SW480 (cell line): Measurements from ENCODE around the gene MICAL3.
A peak's percentile ranks its signal among the peaks of the same experiment; 100 is the strongest.

Experiments
- DNase-seq: peaks from one replicate; pipeline ENCODE4 v3.0.0-alpha.2; 2016; ENCODE audit warnings: low spot score

MICAL3 gene

GRCh38 chr22:17838180-17838865 lies 186.0 kb downstream of the MICAL3 start:
- no peak for DNase-seq

- DNase-seq = no peak
Observed at GRCh38 chr22:17836992-17837742, 187.2 kb downstream of the MICAL3 start.

- no peak for DNase-seq
Observed at GRCh38 chr22:17835256-17835655, 189.1 kb downstream of the MICAL3 start.

GRCh38 chr22:17833489-17833888 lies 190.9 kb downstream of the MICAL3 start:
- no peak for DNase-seq

- peak; percentile 66 for DNase-seq
Observed at GRCh38 chr22:17832665-17833064, 191.7 kb downstream of the MICAL3 start.

- DNase-seq = no peak
Observed at GRCh38 chr22:17831501-17832251, 192.7 kb downstream of the MICAL3 start.

GRCh38 chr22:17830043-17830961 lies 194.1 kb downstream of the MICAL3 start:
- DNase-seq = peak; percentile 71

- DNase-seq = no peak
Observed at GRCh38 chr22:17829695-17830042, 194.7 kb downstream of the MICAL3 start.

- no peak for DNase-seq
Observed at GRCh38 chr22:17828502-17829080, 195.8 kb downstream of the MICAL3 start.

GRCh38 chr22:17827466-17827865 lies 196.9 kb downstream of the MICAL3 start:
- DNase-seq = no peak

GRCh38 chr22:17825876-17826550 lies 198.3 kb downstream of the MICAL3 start:
- DNase-seq = no peak

- DNase-seq = no peak
Observed at GRCh38 chr22:17824457-17824856, 199.9 kb downstream of the MICAL3 start.

GRCh38 chr22:17823964-17824363 lies 200.4 kb downstream of the MICAL3 start:
- DNase-seq = no peak

GRCh38 chr22:17823226-17823625 lies 201.1 kb downstream of the MICAL3 start:
- DNase-seq = no peak

GRCh38 chr22:17822087-17822486 lies 202.3 kb downstream of the MICAL3 start:
- no peak for DNase-seq

GRCh38 chr22:17820879-17821439 lies 203.4 kb downstream of the MICAL3 start:
- DNase-seq = no peak

- DNase-seq = no peak
Observed at GRCh38 chr22:17818649-17819048, 205.7 kb downstream of the MICAL3 start.

GRCh38 chr22:17818180-17818579 lies 206.2 kb downstream of the MICAL3 start:
- DNase-seq = no peak

GRCh38 chr22:17817511-17818065 lies 206.8 kb downstream of the MICAL3 start:
- DNase-seq = no peak

- DNase-seq = no peak
Observed at GRCh38 chr22:17817079-17817478, 207.3 kb downstream of the MICAL3 start.
